ENCODE results near the gene EFHD2.

Gene EFHD2

GRCh38 chr1:15390667-15391066 is 19.0 kb upstream of the EFHD2 start:
- Histone ChIP-seq H3K27me3 (ENCODE audit: control insufficient read depth, insufficient read depth, low read length) (peaks cover 34% of the 10 kb centered on the region), H3K36me3 (ENCODE audit: control insufficient read depth, insufficient read depth, low read length) (no peaks in the 10 kb centered on the region), H3K4me3 (ENCODE audit: low read depth, low read length) (no peak overlapping the region), H3K4me1 (ENCODE audit: control insufficient read depth, insufficient read depth, low read length) (peaks cover 25% of the 10 kb centered on the region), H3K9me3 (ENCODE audit: control insufficient read depth, insufficient read depth, low read length) (no peaks in the 10 kb centered on the region), H3K27ac (ENCODE audit: low read depth, low read length) (no peak overlapping the region), H3K9ac (ENCODE audit: low read depth, low read length) (no peak overlapping the region)

DNA sequence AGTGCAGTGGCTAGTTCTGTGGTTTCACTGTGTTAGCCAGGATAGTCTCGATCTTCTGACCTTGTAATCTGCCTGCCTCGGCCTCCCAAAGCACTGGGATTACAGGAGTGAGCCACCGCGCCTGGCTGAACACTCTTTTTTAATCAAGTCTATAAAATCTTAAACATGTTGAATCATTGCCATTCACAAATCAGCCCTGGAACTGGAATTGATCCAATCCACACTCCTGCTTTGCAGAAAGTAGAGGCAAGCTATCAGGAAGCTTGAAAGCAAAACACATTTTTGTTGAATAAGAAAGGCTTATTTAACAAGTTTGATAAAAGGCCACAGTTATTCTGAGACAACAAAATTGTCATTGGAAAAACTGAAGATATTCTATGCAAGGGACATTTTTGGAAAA is 18.3 kb upstream of the EFHD2 start:
- Histone ChIP-seq H3K36me3 (ENCODE audit: control insufficient read depth, insufficient read depth, low read length) (no peaks in the 10 kb centered on the region), H3K4me3 (ENCODE audit: low read depth, low read length) (no peak overlapping the region), H3K9me3 (ENCODE audit: control insufficient read depth, insufficient read depth, low read length) (no peaks in the 10 kb centered on the region), H3K9ac (ENCODE audit: low read depth, low read length) (no peak overlapping the region), H3K4me1 (ENCODE audit: control insufficient read depth, insufficient read depth, low read length) (peaks cover 18% of the 10 kb centered on the region), H3K27me3 (ENCODE audit: control insufficient read depth, insufficient read depth, low read length) (peaks cover 27% of the 10 kb centered on the region), H3K27ac (ENCODE audit: low read depth, low read length) (no peak overlapping the region)

DNA sequence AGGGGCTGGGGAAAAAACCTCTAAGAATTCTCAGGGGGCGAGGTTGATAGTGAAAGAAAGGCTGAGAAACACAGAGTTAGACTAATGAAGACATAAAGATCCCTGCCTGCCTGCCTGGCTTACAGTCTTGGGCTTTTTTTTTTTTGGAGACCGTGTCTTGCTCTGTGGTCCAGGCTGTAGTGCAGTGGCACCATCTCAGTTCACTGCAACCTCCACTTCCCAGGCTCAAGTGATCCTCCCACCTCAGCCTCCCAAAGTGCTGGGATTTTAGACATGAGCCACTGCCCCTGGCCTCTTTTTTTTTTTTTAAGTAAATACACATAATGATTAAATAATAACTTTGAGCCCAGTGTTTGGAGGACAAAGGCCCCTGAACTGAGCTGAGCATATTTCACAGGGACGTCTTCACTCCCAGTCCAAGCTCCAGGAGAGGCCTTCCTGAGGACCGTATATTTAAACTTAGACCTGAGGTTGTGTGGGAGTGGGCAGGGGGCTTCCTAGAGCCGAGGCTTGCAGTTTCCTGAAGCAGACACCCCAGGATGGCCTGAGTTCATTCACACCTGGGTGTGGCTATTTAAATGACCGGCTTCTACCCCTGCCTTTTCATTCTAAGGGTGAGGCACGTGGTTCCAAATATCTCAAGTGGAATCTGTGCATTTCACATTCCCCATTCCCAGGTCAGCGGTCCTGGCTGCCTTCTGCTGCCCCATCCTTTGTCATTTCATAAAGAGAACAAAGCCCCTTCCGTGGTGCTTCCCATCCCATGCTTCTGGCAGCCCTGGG is 16.0 kb upstream of the EFHD2 start:
- H3K4me3 ChIP-seq (ENCODE audit: low read depth, low read length), result no peak overlapping the region
- peaks cover 8% of the 10 kb centered on the region for H3K27me3 ChIP-seq (ENCODE audit: control insufficient read depth, insufficient read depth, low read length)
- no peak overlapping the region for H3K9ac ChIP-seq (ENCODE audit: low read depth, low read length)
- no peaks in the 10 kb centered on the region for H3K9me3 ChIP-seq (ENCODE audit: control insufficient read depth, insufficient read depth, low read length)
- peaks cover 6% of the 10 kb centered on the region for H3K4me1 ChIP-seq (ENCODE audit: control insufficient read depth, insufficient read depth, low read length)
- H3K27ac ChIP-seq (ENCODE audit: low read depth, low read length), result no peak overlapping the region
- no peaks in the 10 kb centered on the region for H3K36me3 ChIP-seq (ENCODE audit: control insufficient read depth, insufficient read depth, low read length)

- Histone ChIP-seq H3K4me1 (ENCODE audit: control insufficient read depth, insufficient read depth, low read length) (peaks cover 3% of the 10 kb centered on the region; the same call in 1 of the 2 replicates), H3K9ac (ENCODE audit: low read depth, low read length) (no peak overlapping the region), H3K4me3 (ENCODE audit: low read depth, low read length) (no peak overlapping the region), H3K27me3 (ENCODE audit: control insufficient read depth, insufficient read depth, low read length) (peaks cover 2% of the 10 kb centered on the region; the same call in 1 of the 2 replicates), H3K9me3 (ENCODE audit: control insufficient read depth, insufficient read depth, low read length) (no peaks in the 10 kb centered on the region), H3K27ac (ENCODE audit: low read depth, low read length) (no peak overlapping the region), H3K36me3 (ENCODE audit: control insufficient read depth, insufficient read depth, low read length) (no peaks in the 10 kb centered on the region)
These were observed 15.4 kb upstream of the EFHD2 start for GRCh38 chr1:15394258-15394690.

DNA sequence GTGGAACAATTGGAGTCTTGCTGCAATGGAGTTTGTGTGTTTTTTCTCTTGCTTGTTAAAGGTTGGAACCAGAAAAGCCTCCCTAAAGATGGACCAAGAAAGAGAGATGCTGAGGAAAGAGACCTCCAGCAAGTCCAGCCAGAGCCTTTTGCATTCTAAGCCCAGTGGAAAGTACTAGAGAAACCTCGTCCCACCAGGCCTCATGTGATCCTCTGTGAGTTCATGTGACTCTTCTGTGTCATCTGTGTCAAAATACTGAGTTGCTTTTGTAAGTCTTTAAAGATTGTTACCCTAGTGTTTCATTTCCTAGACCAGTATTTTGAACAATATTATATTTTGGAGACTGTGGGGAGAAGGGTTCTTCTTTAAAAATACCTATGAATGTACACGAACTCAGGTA is 12.5 kb upstream of the EFHD2 start:
- no peaks in the 10 kb centered on the region for H3K27me3 ChIP-seq (ENCODE audit: control insufficient read depth, insufficient read depth, low read length)
- peaks cover 7% of the 10 kb centered on the region; the same call in 1 of the 2 replicates for H3K4me1 ChIP-seq (ENCODE audit: control insufficient read depth, insufficient read depth, low read length)
- no peak overlapping the region for H3K4me3 ChIP-seq (ENCODE audit: low read depth, low read length)
- H3K27ac ChIP-seq (ENCODE audit: low read depth, low read length), result no peak overlapping the region
- H3K9ac ChIP-seq (ENCODE audit: low read depth, low read length), result no peak overlapping the region
- H3K9me3 ChIP-seq (ENCODE audit: control insufficient read depth, insufficient read depth, low read length), result peaks cover 8% of the 10 kb centered on the region
- no peaks in the 10 kb centered on the region for H3K36me3 ChIP-seq (ENCODE audit: control insufficient read depth, insufficient read depth, low read length)

DNA sequence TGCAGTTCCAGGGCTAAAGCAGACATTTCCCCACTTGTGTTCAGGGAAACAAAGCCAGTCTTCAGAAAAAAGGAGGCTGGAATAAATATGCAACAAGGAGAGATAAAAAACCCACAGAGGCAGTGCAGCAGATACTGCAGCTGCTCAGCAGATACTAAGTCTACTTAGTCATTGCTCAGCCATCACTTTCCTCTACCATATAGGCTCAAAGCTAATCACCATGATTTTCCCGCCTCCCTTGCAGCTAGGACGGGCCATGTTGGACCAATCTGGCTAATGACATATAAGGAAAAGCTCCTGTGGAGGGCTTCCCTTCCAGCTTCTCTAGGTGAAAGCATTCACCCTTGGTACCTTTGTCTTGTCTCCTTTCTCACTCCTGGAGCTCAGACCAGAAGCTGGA is 10.0 kb upstream of the EFHD2 start:
- H3K9ac ChIP-seq (ENCODE audit: low read depth, low read length), result no peak overlapping the region
- no peaks in the 10 kb centered on the region for H3K36me3 ChIP-seq (ENCODE audit: control insufficient read depth, insufficient read depth, low read length)
- no peak overlapping the region for H3K4me3 ChIP-seq (ENCODE audit: low read depth, low read length)
- H3K27me3 ChIP-seq (ENCODE audit: control insufficient read depth, insufficient read depth, low read length), result no peaks in the 10 kb centered on the region
- no peak overlapping the region for H3K27ac ChIP-seq (ENCODE audit: low read depth, low read length)
- 0 out of 2 replicates have a peak, but pooled peaks cover 4% of the 10 kb centered on the region for H3K4me1 ChIP-seq (ENCODE audit: control insufficient read depth, insufficient read depth, low read length)
- H3K9me3 ChIP-seq (ENCODE audit: control insufficient read depth, insufficient read depth, low read length), result peaks cover 8% of the 10 kb centered on the region

DNA sequence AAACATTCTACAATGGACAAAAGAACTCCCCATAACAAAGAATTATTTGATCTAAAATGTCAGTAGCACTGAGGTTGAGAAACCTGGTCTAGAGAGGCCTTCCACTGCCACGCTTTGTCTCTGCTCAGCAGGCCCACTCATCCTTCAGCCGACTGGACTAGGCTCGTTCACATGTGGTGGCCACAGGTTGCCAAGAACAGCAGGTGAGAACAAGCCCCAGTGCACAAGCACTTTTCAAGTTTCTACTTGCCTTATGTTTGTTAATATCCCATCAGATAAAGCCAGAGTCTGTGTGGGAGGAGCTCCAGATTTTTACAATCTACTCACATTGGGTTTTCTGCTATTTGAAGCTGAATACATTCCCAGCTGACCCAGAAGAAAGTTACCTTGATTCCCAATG is 9.1 kb upstream of the EFHD2 start:
- no peak overlapping the region for H3K27ac ChIP-seq (ENCODE audit: low read depth, low read length)
- no peaks in the 10 kb centered on the region for H3K36me3 ChIP-seq (ENCODE audit: control insufficient read depth, insufficient read depth, low read length)
- H3K27me3 ChIP-seq (ENCODE audit: control insufficient read depth, insufficient read depth, low read length), result no peaks in the 10 kb centered on the region
- peaks cover 8% of the 10 kb centered on the region for H3K9me3 ChIP-seq (ENCODE audit: control insufficient read depth, insufficient read depth, low read length)
- no peak overlapping the region for H3K4me3 ChIP-seq (ENCODE audit: low read depth, low read length)
- H3K9ac ChIP-seq (ENCODE audit: low read depth, low read length), result no peak overlapping the region
- 0 out of 2 replicates have a peak, but pooled peaks cover 4% of the 10 kb centered on the region for H3K4me1 ChIP-seq (ENCODE audit: control insufficient read depth, insufficient read depth, low read length)

DNA sequence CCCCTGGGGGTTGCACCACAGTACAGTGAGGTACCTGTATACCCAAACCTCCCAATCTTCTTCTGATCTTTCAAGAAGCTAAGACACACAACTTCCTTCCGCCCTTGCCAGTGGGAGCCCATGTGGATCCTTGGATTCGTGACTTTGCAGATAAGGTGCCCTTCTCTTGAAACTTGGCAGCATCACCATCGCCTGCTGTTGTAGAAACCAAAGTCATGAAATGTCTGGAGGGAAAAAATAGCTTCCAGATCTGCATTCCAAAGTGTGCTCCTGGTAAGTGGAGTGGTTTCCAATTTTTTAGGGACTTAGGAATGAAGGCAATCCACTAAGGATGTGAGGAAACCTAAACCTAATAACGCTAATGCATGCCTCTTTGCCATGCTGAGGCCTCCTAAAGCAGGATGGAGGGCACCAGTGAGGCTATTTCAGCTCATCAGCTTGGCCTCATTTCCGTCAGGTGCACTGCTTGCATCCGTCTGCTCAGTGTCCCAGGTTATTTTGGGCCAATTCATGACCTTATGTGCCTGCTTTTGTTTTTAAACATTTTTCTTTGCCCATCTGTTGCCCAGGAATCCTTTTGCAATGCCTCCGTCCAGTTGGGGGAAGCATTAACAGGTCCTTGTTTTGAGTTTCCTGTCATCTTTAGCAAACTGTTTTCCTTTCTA is 8.2 kb upstream of the EFHD2 start:
- H3K27ac ChIP-seq (ENCODE audit: low read depth, low read length), result no peak overlapping the region
- no peak overlapping the region for H3K4me3 ChIP-seq (ENCODE audit: low read depth, low read length)
- H3K27me3 ChIP-seq (ENCODE audit: control insufficient read depth, insufficient read depth, low read length), result no peaks in the 10 kb centered on the region
- H3K9ac ChIP-seq (ENCODE audit: low read depth, low read length), result no peak overlapping the region
- peaks cover 8% of the 10 kb centered on the region for H3K9me3 ChIP-seq (ENCODE audit: control insufficient read depth, insufficient read depth, low read length)
- no peaks in the 10 kb centered on the region for H3K36me3 ChIP-seq (ENCODE audit: control insufficient read depth, insufficient read depth, low read length)
- 0 out of 2 replicates have a peak, but pooled peaks cover 4% of the 10 kb centered on the region for H3K4me1 ChIP-seq (ENCODE audit: control insufficient read depth, insufficient read depth, low read length)

- Histone ChIP-seq H3K9me3 (ENCODE audit: control insufficient read depth, insufficient read depth, low read length) (peaks cover 8% of the 10 kb centered on the region), H3K4me3 (ENCODE audit: low read depth, low read length) (no peak overlapping the region)
These were observed 6.8 kb upstream of the EFHD2 start for GRCh38 chr1:15402809-15403450.

DNA sequence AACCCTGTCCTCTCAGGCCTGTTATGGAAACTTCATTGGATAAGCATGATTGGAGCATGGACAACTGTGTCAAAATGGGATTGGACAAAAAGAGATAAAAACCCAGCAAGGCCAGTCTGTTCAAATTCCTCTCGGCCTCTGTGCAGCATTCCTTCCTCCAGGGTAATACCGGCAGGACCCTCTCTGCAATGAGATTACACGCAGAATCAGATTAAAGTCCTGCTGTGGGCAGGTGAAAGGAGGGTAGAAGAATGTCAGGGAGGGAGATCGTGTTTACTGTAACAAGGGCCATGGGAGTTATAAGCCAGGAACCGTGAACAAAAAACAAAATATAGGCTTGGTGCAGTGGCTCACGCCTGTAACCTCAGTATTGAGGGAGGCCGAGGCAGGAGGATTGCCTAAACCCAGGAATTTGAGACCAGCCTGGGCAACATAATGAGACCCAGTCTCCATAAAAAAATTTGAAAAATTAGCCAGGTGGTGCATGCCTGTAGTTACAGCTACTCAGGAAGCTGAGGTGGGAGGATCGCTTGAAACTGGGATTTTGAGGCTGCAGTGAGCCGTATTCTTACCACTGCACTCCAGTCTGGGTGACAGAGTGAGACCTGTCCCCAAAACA is 5.6 kb upstream of the EFHD2 start:
- H3K27me3 ChIP-seq (ENCODE audit: control insufficient read depth, insufficient read depth, low read length), result peaks cover 9% of the 10 kb centered on the region
- H3K4me3 ChIP-seq (ENCODE audit: low read depth, low read length), result no peak overlapping the region
- no peak overlapping the region for H3K9ac ChIP-seq (ENCODE audit: low read depth, low read length)
- no peak overlapping the region for H3K27ac ChIP-seq (ENCODE audit: low read depth, low read length)
- H3K9me3 ChIP-seq (ENCODE audit: control insufficient read depth, insufficient read depth, low read length), result peaks cover 8% of the 10 kb centered on the region
- H3K36me3 ChIP-seq (ENCODE audit: control insufficient read depth, insufficient read depth, low read length), result no peaks in the 10 kb centered on the region
- H3K4me1 ChIP-seq (ENCODE audit: control insufficient read depth, insufficient read depth, low read length), result peaks cover 10% of the 10 kb centered on the region; the same call in 1 of the 2 replicates

More at GRCh38 chr1:15402809-15403450, 6.8 kb upstream of the EFHD2 start:
- no peak overlapping the region for H3K9ac ChIP-seq (ENCODE audit: low read depth, low read length)
- no peaks in the 10 kb centered on the region for H3K27me3 ChIP-seq (ENCODE audit: control insufficient read depth, insufficient read depth, low read length)
- 0 out of 2 replicates have a peak, but pooled peaks cover 4% of the 10 kb centered on the region for H3K4me1 ChIP-seq (ENCODE audit: control insufficient read depth, insufficient read depth, low read length)
- no peak overlapping the region for H3K27ac ChIP-seq (ENCODE audit: low read depth, low read length)
- H3K36me3 ChIP-seq (ENCODE audit: control insufficient read depth, insufficient read depth, low read length), result no peaks in the 10 kb centered on the region

Measured in HUES48 (cell line).